Smooth muscle cell (in vitro differentiated cells): Measurements from ENCODE around the gene STON2. TPM values are rescaled to one million over a fixed set of nuclear protein-coding genes. Genes with fewer than 3 reads are reported as not detected.

ENCODE experiments used
- DNase-seq: peaks from one replicate; lab custom pipeline; 2025; ENCODE audit not compliant: unreplicated experiment; lab: John Stamatoyannopoulos, UW
- H2AFZ ChIP-seq: fragments of 200-600 bp; sonication (generic); 2 replicates; pipeline ENCODE4 v1.6.0; 2016; ENCODE audit warnings: antibody characterized with exemption, low read depth, mild to moderate bottlenecking
- H3F3A ChIP-seq: fragments of 200-600 bp; sonication (generic); 2 replicates; pipeline ENCODE4 v1.6.0; 2017; ENCODE audit warnings: antibody characterized with exemption, low read depth
- H3K27ac ChIP-seq: fragments of 200-600 bp; sonication (generic); 2 replicates; pipeline ENCODE4 v1.5.1; 2016; ENCODE audit warnings: low read depth, mild to moderate bottlenecking
- H3K27me3 ChIP-seq: fragments of 200-600 bp; sonication (generic); 2 replicates; pipeline ENCODE4 v1.6.1; 2016; ENCODE audit warnings: low read depth, mild to moderate bottlenecking
- H3K36me3 ChIP-seq: fragments of 200-600 bp; sonication (generic); 2 replicates; pipeline ENCODE4 v1.5.1; 2016; ENCODE audit warnings: low read depth
- H3K4me1 ChIP-seq: fragments of 200-600 bp; sonication (generic); 2 replicates; pipeline ENCODE4 v1.5.1; 2016; ENCODE audit warnings: low read depth
- H3K4me2 ChIP-seq: fragments of 200-600 bp; sonication (generic); 2 replicates; pipeline ENCODE4 v1.6.0; 2016; ENCODE audit warnings: mild to moderate bottlenecking
- H3K4me3 ChIP-seq: fragments of 200-600 bp; sonication (generic); 2 replicates; pipeline ENCODE4 v1.5.1; 2016; ENCODE audit warnings: mild to moderate bottlenecking
- H3K79me2 ChIP-seq: fragments of 200-600 bp; sonication (generic); 2 replicates; pipeline ENCODE4 v1.6.0; 2016; ENCODE audit warnings: low read depth, mild to moderate bottlenecking
- H3K9ac ChIP-seq: fragments of 200-600 bp; sonication (generic); 2 replicates; pipeline ENCODE4 v1.6.0; 2016; ENCODE audit warnings: low read depth
- H3K9me3 ChIP-seq: fragments of 200-600 bp; sonication (generic); replicated peaks from 2 replicates; pipeline ENCODE4 v1.5.1; 2016; ENCODE audit warnings: low read depth
- H4K20me1 ChIP-seq: fragments of 200-600 bp; sonication (generic); 2 replicates; pipeline ENCODE4 v1.6.0; 2016; ENCODE audit warnings: low read depth
- WGBS: methylation state at CpG from one replicate; pipeline ENCODE4 v1.1.7; 2016; ENCODE audit warnings: low lambda C conversion rate; 5-methylcytosine and 5-hydroxymethylcytosine counted together
- polyA plus RNA-seq: library from polyadenylated mRNA; unstranded; fragments of >200 nt; fragmentation: Nextera tagmentation; extraction: Ambion mirVana; gene quantifications from 2 replicates; pipeline ENCODE4 v1.2.1, GENCODE V29; 2016
- total RNA-seq: library from RNA; depleted of rRNA; stranded (reverse); fragments of >200 nt; gene quantifications from 2 replicates; pipeline ENCODE4 v1.2.3, GENCODE V29; 2014
- TF ChIP-seq, protein P1 (sequence below): fragments of 200-600 bp; sonication (generic); IDR thresholded peaks from 2 replicates; pipeline ENCODE4 v1.5.1; 2017; ENCODE audit warnings: borderline replicate concordance, mild to moderate bottlenecking, antibody characterized with exemption; ENCODE audit not compliant: insufficient read depth, poor library complexity, severe bottlenecking

Gene STON2
- total and polyA plus RNA-seq, 2 experiments from 2014 or later, result 1.7 to 43.6 TPM

- Histone ChIP-seq H3K4me1 (peaks cover 53% of the 10 kb centered on the region), H3K27me3 (no peaks in the 10 kb centered on the region), H3K9me3 (no peaks in the 10 kb centered on the region), H3F3A (no peaks in the 10 kb centered on the region), H3K4me3 (no peak overlapping the region), H4K20me1 (peaks cover 4% of the 10 kb centered on the region), H3K27ac (peak overlapping the region; percentile 71), H3K4me2 (no peak overlapping the region), H3K36me3 (no peaks in the 10 kb centered on the region), H2AFZ (no peak overlapping the region), H3K79me2 (peaks cover 11% of the 10 kb centered on the region), H3K9ac (no peak overlapping the region)
- DNase-seq, result no peak
- TF ChIP-seq, protein P1, sequence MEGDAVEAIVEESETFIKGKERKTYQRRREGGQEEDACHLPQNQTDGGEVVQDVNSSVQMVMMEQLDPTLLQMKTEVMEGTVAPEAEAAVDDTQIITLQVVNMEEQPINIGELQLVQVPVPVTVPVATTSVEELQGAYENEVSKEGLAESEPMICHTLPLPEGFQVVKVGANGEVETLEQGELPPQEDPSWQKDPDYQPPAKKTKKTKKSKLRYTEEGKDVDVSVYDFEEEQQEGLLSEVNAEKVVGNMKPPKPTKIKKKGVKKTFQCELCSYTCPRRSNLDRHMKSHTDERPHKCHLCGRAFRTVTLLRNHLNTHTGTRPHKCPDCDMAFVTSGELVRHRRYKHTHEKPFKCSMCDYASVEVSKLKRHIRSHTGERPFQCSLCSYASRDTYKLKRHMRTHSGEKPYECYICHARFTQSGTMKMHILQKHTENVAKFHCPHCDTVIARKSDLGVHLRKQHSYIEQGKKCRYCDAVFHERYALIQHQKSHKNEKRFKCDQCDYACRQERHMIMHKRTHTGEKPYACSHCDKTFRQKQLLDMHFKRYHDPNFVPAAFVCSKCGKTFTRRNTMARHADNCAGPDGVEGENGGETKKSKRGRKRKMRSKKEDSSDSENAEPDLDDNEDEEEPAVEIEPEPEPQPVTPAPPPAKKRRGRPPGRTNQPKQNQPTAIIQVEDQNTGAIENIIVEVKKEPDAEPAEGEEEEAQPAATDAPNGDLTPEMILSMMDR, result no peak
- WGBS, result 28% methylated on average over 5 of the region's 5 CpGs
Measured at GRCh38 chr14:81315341-81315740, 84.8 kb downstream of the STON2 start.

DNA sequence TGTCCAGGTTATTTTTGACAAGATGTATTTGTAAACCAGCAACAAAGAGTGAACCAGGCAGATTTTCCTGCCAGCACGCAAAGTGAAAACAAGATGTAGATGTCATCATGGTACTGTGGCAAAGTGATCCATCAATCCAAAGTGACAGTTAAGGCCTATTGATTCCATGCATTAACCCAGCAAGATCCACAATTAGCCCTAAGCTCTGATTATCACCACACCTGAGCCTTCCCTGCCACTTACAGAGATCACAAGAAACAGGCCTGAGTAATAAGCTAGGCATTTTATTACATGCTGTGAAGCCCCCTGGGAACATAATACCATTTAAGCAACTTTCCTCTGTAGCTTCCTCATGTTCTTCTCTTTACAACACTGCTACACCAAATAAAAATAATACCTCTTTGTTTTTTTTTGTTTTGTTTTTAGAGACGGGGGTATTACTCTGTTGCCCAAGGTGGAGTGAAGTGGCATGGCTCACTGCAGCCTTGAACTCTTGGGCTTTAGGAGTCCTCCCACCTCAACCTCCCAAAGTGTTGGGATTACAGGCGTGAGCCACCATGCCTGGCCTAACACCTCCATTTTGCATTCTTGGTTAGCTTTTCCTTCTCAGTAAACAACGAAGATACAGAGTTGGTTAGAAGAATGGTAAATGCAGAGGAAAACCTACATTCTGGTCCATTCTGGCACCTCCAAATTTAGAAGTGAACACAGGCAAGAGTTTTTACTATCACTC is 85.5 kb downstream of the STON2 start:
- H3K36me3 ChIP-seq, result no peaks in the 10 kb centered on the region
- no peaks in the 10 kb centered on the region for H3K9me3 ChIP-seq
- peaks cover 8% of the 10 kb centered on the region for H3K79me2 ChIP-seq
- DNase-seq, result no peak
- no peak overlapping the region for H3K4me2 ChIP-seq
- 79% methylated on average over 4 of the region's 4 CpGs for WGBS
- no peak overlapping the region for H2AFZ ChIP-seq
- peak overlapping the region; percentile 71 for H3K27ac ChIP-seq
- no peaks in the 10 kb centered on the region for H3F3A ChIP-seq
- no peaks in the 10 kb centered on the region for H4K20me1 ChIP-seq
- H3K4me1 ChIP-seq, result peaks cover 53% of the 10 kb centered on the region
- no peak overlapping the region for H3K4me3 ChIP-seq
- H3K9ac ChIP-seq, result no peak overlapping the region
- no peaks in the 10 kb centered on the region for H3K27me3 ChIP-seq
- TF ChIP-seq, protein P1, result no peak

DNA sequence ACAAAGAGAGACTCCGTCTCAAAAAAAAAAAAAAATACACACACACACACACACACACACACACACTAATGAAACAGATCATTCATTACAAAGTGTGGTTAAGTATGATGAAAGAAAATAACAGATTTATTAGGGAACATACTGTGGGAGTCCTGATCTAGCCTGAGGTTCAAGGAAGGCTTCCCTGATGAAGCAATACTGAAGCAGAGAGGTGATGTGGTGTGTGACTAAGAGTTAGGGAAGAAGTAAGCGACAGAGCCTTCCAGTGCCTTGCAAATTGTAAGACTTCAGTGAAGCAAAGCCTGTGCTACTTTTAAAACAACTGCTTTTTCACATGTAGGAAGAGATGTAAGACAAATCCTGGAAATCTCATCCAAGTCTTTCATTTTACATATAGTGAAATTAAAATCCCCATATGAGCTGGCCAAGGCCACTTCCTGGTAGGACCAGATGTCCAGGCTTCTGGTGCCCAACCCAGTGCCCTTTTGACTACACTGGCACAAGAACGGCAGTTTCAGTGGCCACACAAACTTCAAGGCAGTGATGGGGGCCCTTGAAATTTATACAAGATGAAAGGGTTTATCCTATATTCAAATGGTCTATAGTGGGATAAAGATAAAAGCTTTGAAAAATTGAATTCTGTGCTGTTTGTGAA is 86.2 kb downstream of the STON2 start:
- 75% methylated on average over 3 of the region's 3 CpGs for WGBS
- TF ChIP-seq, protein P1, result no peak
- Histone ChIP-seq H3K4me3 (no peak overlapping the region), H3K9me3 (no peaks in the 10 kb centered on the region), H3K9ac (no peak overlapping the region), H3F3A (no peaks in the 10 kb centered on the region), H4K20me1 (no peaks in the 10 kb centered on the region), H3K79me2 (peaks cover 15% of the 10 kb centered on the region), H3K4me1 (peaks cover 53% of the 10 kb centered on the region), H3K27ac (peak overlapping the region; percentile 71), H2AFZ (no peak overlapping the region), H3K27me3 (no peaks in the 10 kb centered on the region), H3K36me3 (no peaks in the 10 kb centered on the region), H3K4me2 (no peak overlapping the region)
- DNase-seq, result no peak

DNA sequence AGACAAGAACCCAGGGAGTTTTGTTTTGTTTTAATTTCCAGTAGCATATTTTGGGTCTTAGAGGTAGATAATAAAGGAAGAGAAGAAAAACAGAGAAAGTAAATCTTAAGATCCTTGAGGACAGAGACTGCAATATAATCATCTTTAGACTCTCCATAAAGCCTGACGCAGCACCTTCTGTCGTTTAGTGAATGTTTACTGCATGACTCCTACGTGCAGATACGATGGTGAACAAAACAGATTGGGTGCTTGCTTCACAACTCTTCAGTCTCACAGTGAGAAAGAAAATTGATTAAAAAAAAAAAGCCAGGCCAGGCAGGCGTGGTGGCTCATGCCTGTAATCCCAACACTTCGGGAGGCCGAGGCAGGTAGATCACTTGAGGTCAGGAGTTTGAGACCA is 86.9 kb downstream of the STON2 start:
- H3K9ac ChIP-seq, result no peak overlapping the region

More for the DNA sequence above, 86.9 kb downstream of the STON2 start:
- no peak overlapping the region for H2AFZ ChIP-seq
- no peak overlapping the region for H3K4me3 ChIP-seq
- H3K4me1 ChIP-seq, result peaks cover 53% of the 10 kb centered on the region
- no peaks in the 10 kb centered on the region for H3K36me3 ChIP-seq
- H3K79me2 ChIP-seq, result peaks cover 15% of the 10 kb centered on the region
- no peaks in the 10 kb centered on the region for H4K20me1 ChIP-seq
- H3K27me3 ChIP-seq, result no peaks in the 10 kb centered on the region
- no peak overlapping the region for H3K4me2 ChIP-seq
- no peaks in the 10 kb centered on the region for H3F3A ChIP-seq
- H3K9me3 ChIP-seq, result no peaks in the 10 kb centered on the region
- TF ChIP-seq, protein P1, result no peak
- no peak for DNase-seq
- WGBS, result 56% methylated on average over 7 of the region's 7 CpGs
- H3K27ac ChIP-seq, result peak overlapping the region; percentile 71
